Upper lobe of right lung (tissue), 1 donor: ENCODE measurements around the gene RHOJ. TPM values are rescaled to one million over a fixed set of nuclear protein-coding genes. Genes with fewer than 3 reads are reported as not detected.
A peak's percentile ranks its signal among the peaks of the same experiment; 100 is the strongest.

Source experiments
- ATAC-seq: fragments of 200-7000 bp; cut with Tn5 transposase; one replicate; pipeline ENCODE4 v1.9.1; 2020; ENCODE audit warnings: mild to moderate bottlenecking, moderate library complexity
- DNase-seq: peaks from one replicate; pipeline ENCODE4 v3.0.0-alpha.2; 2020
- H3K27ac ChIP-seq: fragments of 200-600 bp; one replicate; pipeline ENCODE4 v1.8.0; 2022
- H3K27me3 ChIP-seq: fragments of 200-600 bp; one replicate; pipeline ENCODE4 v1.8.0; 2022; ENCODE audit warnings: mild to moderate bottlenecking
- H3K36me3 ChIP-seq: fragments of 200-600 bp; one replicate; pipeline ENCODE4 v1.8.0; 2022
- H3K4me1 ChIP-seq: fragments of 200-600 bp; one replicate; pipeline ENCODE4 v1.8.0; 2022
- H3K4me3 ChIP-seq: fragments of 200-600 bp; one replicate; pipeline ENCODE4 v1.8.0; 2022; ENCODE audit warnings: mild to moderate bottlenecking
- H3K9me3 ChIP-seq: fragments of 200-600 bp; one replicate; pipeline ENCODE4 v1.8.0; 2022
- intact Hi-C: fragments of 100-400 bp; cut with DNase I; formaldehyde crosslinking; loops from one replicate; pipeline ENCODE4 v1.11.0; 2022
- total RNA-seq: library from RNA; stranded (reverse); fragmentation: NEBNext Ultra II Directional; extraction: Animal tissue kit (Norgen Biotek cat#: 25700); gene quantifications from one replicate; pipeline ENCODE4 v1.2.1, GENCODE V29; 2021
- TF ChIP-seq, protein P1 (sequence below): fragments of 200-600 bp; IDR thresholded peaks from one replicate; pipeline ENCODE4 v1.8.0; 2022; ENCODE audit warnings: antibody characterized with exemption
- donor health status: DM: no; HTN: yes; CAD: no; lungs with severe emphysema.

Gene RHOJ
- total RNA-seq, 1 donor from 2014 or later, result 38.6 TPM

DNA sequence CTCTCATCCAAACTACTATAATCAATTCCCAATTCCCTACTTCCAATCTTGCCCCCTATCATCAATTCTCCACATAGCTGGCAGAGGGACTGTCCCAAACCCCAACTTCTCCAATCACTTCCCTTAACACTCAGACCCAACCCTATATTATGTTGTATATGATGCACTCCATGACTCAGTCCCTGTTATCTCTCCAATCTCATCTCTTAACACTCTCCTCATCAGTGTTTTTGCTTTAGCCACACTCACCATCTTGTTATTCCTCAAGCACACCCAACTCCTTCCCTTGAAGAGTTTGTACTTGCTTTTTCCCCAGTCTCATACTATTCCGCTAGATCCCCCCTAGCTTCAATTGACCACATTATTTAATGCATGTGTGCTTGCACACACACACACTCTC is 4.9 kb downstream of the RHOJ start:
- Histone ChIP-seq H3K36me3 (no peaks in the 10 kb centered on the region), H3K9me3 (no peaks in the 10 kb centered on the region), H3K27ac (no peak overlapping the region), H3K27me3 (no peaks in the 10 kb centered on the region), H3K4me3 (no peak overlapping the region), H3K4me1 (no peaks in the 10 kb centered on the region)
- no peak for DNase-seq
- ATAC-seq, result no peak
- TF ChIP-seq, protein P1, sequence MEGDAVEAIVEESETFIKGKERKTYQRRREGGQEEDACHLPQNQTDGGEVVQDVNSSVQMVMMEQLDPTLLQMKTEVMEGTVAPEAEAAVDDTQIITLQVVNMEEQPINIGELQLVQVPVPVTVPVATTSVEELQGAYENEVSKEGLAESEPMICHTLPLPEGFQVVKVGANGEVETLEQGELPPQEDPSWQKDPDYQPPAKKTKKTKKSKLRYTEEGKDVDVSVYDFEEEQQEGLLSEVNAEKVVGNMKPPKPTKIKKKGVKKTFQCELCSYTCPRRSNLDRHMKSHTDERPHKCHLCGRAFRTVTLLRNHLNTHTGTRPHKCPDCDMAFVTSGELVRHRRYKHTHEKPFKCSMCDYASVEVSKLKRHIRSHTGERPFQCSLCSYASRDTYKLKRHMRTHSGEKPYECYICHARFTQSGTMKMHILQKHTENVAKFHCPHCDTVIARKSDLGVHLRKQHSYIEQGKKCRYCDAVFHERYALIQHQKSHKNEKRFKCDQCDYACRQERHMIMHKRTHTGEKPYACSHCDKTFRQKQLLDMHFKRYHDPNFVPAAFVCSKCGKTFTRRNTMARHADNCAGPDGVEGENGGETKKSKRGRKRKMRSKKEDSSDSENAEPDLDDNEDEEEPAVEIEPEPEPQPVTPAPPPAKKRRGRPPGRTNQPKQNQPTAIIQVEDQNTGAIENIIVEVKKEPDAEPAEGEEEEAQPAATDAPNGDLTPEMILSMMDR, result no peak
- intact Hi-C loops, result no loop called here

DNA sequence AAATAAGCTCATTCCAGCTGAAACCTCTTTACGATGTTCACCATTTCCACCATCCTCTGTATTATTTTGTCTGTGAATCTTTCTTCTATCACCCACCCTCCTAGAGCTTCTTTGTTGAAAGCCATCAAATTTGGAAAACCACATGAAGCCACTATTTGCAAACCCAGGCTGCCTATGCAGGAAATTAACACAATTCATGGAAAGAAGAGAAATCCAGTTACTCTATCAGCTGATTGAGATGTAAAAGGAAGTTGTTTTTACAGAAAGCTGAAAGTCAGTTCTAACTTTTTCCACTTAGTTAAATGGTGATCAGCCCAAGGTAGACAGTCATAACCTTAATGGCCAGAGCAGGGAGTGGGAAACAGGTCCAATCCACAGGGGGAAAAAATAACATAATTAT is 6.6 kb downstream of the RHOJ start:
- intact Hi-C loops, result no loop called here
- Histone ChIP-seq H3K27ac (no peak overlapping the region), H3K4me3 (no peak overlapping the region), H3K27me3 (no peaks in the 10 kb centered on the region), H3K9me3 (no peaks in the 10 kb centered on the region), H3K36me3 (no peaks in the 10 kb centered on the region), H3K4me1 (peaks cover 3% of the 10 kb centered on the region)
- TF ChIP-seq, protein P1, result no peak
- ATAC-seq (no peak), DNase-seq (no peak)

DNA sequence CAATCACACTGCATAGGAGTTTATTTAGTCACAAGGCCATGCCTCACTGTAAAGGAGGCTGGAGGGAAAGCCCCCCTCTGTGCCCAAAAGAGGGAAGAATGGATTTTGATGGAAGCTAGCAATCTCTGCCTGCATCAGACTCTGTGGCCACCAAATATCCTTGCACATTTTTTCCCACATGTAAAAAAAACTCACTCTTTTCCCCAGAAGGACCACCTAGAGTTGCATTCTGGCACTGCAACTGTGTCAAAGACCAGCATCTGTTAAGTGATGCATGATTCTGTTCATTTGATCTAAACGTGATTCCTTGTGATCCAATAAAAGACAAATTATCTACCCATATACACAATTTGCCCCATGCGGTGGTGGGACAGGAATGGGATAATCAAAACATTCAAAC is 8.0 kb downstream of the RHOJ start:
- no peaks in the 10 kb centered on the region for H3K27me3 ChIP-seq
- DNase-seq (no peak), ATAC-seq (no peak)
- no peaks in the 10 kb centered on the region for H3K36me3 ChIP-seq
- peaks cover 3% of the 10 kb centered on the region for H3K4me1 ChIP-seq
- intact Hi-C loops, result no loop called here
- H3K9me3 ChIP-seq, result no peaks in the 10 kb centered on the region
- no peak overlapping the region for H3K27ac ChIP-seq
- TF ChIP-seq, protein P1, result no peak
- no peak overlapping the region for H3K4me3 ChIP-seq

DNA sequence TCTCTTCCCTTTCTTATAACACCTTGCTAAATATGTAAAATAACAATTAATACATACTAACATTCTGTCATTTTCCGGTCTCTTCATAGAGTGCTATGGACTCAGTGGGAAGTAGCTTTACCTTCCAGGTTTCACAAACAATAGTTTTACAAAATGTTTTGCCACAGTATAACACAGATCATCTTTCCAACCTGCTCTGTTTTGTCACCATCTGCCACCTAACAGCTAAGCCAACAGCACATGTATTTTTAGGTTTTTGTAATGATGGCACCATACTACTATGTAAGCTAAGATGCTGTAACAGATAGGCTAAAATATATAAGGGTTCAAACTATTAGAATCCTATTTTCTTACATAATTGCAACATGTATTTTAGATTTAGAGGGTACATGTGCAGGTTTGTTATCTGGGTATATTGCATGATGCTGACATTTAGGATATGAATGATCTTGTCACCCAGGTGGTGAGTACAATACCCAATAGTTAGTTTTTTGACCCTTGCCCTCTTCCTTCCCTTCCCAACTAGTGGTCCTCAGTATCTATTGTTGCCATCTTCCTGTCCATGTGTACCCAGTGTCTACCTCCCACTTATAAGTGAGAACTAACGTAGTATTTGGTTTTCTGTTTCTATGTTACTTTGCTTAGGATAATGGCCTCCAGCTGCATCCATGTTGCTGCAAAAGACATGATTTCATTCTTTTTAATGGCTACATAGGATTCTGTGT is 8.7 kb downstream of the RHOJ start:
- H3K9me3 ChIP-seq, result no peaks in the 10 kb centered on the region
- H3K4me3 ChIP-seq, result no peak overlapping the region
- H3K27ac ChIP-seq, result no peak overlapping the region
- TF ChIP-seq, protein P1, result no peak
- ATAC-seq (no peak), DNase-seq (no peak)
- intact Hi-C loops, result no loop called here
- no peaks in the 10 kb centered on the region for H3K36me3 ChIP-seq
- H3K4me1 ChIP-seq, result peaks cover 3% of the 10 kb centered on the region
- no peaks in the 10 kb centered on the region for H3K27me3 ChIP-seq

DNA sequence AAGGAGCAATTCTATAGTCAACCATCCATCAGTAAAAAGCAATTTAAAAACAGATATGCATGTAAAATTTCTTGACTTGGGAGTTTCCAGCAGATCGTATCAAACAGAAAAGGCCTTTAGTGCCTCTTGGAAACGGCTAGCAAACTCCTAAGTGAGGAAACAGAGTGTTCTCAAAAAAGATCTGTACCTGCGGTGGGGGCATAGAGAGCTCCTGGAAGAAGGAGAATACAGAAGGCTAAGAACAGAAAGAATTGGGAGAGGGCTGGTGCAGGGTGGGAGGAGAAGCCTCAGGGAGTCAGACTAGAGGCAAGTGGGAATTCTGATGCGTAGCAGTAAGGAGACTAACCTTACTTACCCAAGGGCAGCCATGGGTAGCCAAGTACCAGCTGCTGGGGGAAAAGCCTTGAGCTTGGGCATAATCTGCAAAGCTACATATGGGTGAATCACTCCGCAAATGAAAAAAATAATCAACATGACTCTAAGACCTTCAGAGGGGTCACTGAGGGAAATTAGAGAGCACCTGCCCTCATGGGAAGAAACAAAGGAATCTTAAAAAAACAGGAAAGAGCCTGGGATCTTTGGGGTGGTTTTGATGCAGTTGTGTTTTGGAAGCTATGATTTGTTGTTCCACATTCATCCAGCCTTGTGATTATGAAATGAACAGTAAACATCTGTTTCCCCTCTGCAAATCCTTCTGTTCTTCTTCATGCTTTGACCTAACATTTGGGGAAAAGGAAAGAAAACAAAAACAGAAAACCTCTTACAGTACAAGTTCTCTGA is 10.4 kb downstream of the RHOJ start:
- TF ChIP-seq, protein P1, result no peak
- Histone ChIP-seq H3K9me3 (no peaks in the 10 kb centered on the region), H3K4me3 (no peak overlapping the region), H3K36me3 (no peaks in the 10 kb centered on the region), H3K27ac (peak overlapping the region; percentile 26), H3K27me3 (no peaks in the 10 kb centered on the region), H3K4me1 (peaks cover 3% of the 10 kb centered on the region)
- no peak for DNase-seq
- ATAC-seq, result no peak
- intact Hi-C loops, result no loop called here
